Left lung (tissue), 10 donors: Measurements from ENCODE around the gene C5orf34. TPM values are rescaled to one million over a fixed set of nuclear protein-coding genes. Genes with fewer than 3 reads are reported as not detected.
"Not testable (repeated sequence)": the region's sequence is repeated elsewhere in the genome, so short reads cannot be mapped to it uniquely, and the experiment has no call there.

ENCODE experiments used
- ATAC-seq: fragments of 200-7000 bp; cut with Tn5 transposase; one replicate; pipeline ENCODE4 v1.9.1; 2020; ENCODE audit warnings: moderate library complexity
- DNase-seq, 4 donors: peaks; one replicate each; pipeline ENCODE4 v3.0.0-alpha.2; 2013 to 2020
- H3K27ac ChIP-seq, 2 donors: fragments of 200-600 bp; sonication (generic) in 1 of 2; one replicate each; pipeline versions ENCODE4 v1.5.0 to v1.8.0; 2020 to 2021
- H3K27me3 ChIP-seq, 2 donors: fragments of 200-600 bp; sonication (generic) in 1 of 2; one replicate each; pipeline versions ENCODE4 v1.5.0 to v1.8.0; 2020 to 2021
- H3K36me3 ChIP-seq, 2 donors: fragments of 200-600 bp; sonication (generic) in 1 of 2; one replicate each; pipeline versions ENCODE4 v1.5.0 to v1.8.0; 2020 to 2021
- H3K4me1 ChIP-seq, 2 donors: fragments of 200-600 bp; one replicate each; pipeline ENCODE4 v1.8.0; 2021
- H3K4me3 ChIP-seq, 2 donors: fragments of 200-600 bp; sonication (generic) in 1 of 2; one replicate each; pipeline versions ENCODE4 v1.5.0 to v1.8.0; 2020 to 2021; ENCODE audit warnings: mild to moderate bottlenecking in 1 of 2
- H3K9me3 ChIP-seq, 2 donors: fragments of 200-600 bp; sonication (generic) in 1 of 2; one replicate each; pipeline versions ENCODE4 v1.5.0 to v1.8.0; 2020 to 2021
- intact Hi-C, 2 donors: fragments of 100-400 bp; cut with DNase I; formaldehyde crosslinking; loops; one replicate each; pipeline versions ENCODE4 v1.11.2 to v1.14.2; 2022
- polyA plus RNA-seq, 6 donors: library from polyadenylated mRNA; unstranded; fragments of 120-200 nt; gene quantifications; one replicate each; pipeline ENCODE4 v1.2.1, GENCODE V29; 2013; ENCODE audit not compliant: insufficient read length in 6 of 6
- total RNA-seq, 2 donors: library from RNA; stranded (reverse); fragmentation: NEBNext Ultra II Directional; extraction: Animal tissue kit (Norgen Biotek cat#: 25700); gene quantifications; one replicate each; pipeline ENCODE4 v1.2.1, GENCODE V29; 2021
- TF ChIP-seq, protein P1 (sequence below), 2 donors: fragments of 200-600 bp; sonication (generic) in 1 of 2; IDR thresholded peaks; one replicate each; pipeline versions ENCODE4 v1.5.0 to v1.8.0; 2021; ENCODE audit warnings: antibody characterized with exemption in 2 of 2
- donor health status: DM: no; HTN: yes; CAD: no.
- donor health status: DM: no; HTN: no; CAD: no.

The C5orf34 gene
- total and polyA plus RNA-seq, 8 donors, result 1.8 to 9.7 (median 6.8) TPM

DNA sequence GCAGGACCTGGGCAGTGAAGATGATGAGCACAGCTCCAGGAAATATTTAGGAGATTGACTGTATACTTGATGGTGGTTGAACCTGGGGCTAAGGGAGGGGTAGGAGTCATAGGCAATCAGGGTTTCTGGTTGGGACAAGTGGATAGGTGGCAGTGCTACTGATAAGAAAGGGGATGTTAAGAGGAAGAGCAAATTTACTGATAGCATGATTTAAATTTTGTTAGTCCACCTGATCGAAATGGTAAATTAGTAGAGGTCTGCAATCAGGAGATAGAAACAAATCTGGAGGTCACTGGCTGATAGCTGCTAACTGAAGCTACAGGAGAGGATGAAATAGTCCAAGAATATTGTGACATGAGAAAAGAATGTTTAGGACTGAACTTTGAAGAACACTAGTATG is 5.7 kb upstream of the C5orf34 start:
- Histone ChIP-seq H3K27ac (no peak overlapping the region), H3K36me3 (peaks cover 0 to 22% of the 10 kb centered on the region in 2 donors), H3K4me3 (no peak overlapping the region), H3K9me3 (no peaks in the 10 kb centered on the region), H3K4me1 (peaks cover 2 to 3% of the 10 kb centered on the region in 2 donors), H3K27me3 (no peaks in the 10 kb centered on the region)
- ATAC-seq, result no peak
- DNase-seq, result no peak
- intact Hi-C loops, result no loop called here
- TF ChIP-seq, protein P1, sequence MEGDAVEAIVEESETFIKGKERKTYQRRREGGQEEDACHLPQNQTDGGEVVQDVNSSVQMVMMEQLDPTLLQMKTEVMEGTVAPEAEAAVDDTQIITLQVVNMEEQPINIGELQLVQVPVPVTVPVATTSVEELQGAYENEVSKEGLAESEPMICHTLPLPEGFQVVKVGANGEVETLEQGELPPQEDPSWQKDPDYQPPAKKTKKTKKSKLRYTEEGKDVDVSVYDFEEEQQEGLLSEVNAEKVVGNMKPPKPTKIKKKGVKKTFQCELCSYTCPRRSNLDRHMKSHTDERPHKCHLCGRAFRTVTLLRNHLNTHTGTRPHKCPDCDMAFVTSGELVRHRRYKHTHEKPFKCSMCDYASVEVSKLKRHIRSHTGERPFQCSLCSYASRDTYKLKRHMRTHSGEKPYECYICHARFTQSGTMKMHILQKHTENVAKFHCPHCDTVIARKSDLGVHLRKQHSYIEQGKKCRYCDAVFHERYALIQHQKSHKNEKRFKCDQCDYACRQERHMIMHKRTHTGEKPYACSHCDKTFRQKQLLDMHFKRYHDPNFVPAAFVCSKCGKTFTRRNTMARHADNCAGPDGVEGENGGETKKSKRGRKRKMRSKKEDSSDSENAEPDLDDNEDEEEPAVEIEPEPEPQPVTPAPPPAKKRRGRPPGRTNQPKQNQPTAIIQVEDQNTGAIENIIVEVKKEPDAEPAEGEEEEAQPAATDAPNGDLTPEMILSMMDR (IDR thresholded peaks at IDR 0.05), result no peak

DNA sequence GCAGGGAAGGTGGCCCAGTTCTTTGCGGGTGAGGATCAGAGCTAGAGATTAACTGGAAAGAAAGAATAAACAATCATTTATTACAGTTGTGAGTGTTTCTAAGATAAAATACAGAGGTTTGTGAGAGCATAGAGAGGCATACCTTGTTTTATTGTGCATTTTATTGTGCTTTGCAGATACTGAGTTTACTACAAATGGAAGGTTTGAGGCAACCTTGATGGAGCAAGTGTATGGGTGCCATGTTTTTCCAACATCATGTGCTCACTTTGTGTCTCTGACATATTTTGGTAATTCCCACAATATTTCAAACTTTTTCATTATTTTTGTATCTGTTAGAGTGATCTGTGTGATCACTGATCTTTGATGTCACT is 715 bp upstream of the C5orf34 start:
- Histone ChIP-seq H3K36me3 (no peaks in the 10 kb centered on the region), H3K27ac (peak overlapping the region; percentile 83 to 91), H3K27me3 (no peaks in the 10 kb centered on the region), H3K4me3 (peak overlapping the region; percentile 53 to 58), H3K4me1 (peaks cover 11 to 18% of the 10 kb centered on the region in 2 donors), H3K9me3 (no peaks in the 10 kb centered on the region)
- ATAC-seq, result no peak
- intact Hi-C loops, result no loop called here
- no peak for DNase-seq
- TF ChIP-seq, protein P1 (IDR thresholded peaks at IDR 0.05), result no peak

DNA sequence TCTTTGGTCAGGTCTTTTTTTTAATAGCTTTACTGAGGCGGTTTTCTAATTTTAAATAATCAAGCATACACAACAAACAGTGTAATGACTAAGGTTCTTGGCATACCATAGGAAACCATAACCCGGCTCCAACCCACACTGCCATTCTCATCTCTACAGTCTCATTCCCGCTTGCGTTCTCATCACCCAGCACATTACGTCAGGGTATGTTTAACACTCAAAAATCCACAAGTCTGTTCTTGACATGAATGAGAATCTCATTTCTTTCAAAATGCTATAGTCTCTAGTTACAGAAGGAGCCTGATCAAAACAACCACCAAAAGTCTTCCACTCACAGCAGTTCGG is 505 bp downstream of the C5orf34 start:
- intact Hi-C loops, result no loop called here
- TF ChIP-seq, protein P1 (IDR thresholded peaks at IDR 0.05), result no peak
- peak overlapping the region; percentile 53 to 58 for H3K4me3 ChIP-seq
- peak overlapping the region; percentile 83 to 91 for H3K27ac ChIP-seq
- H3K36me3 ChIP-seq, result no peaks in the 10 kb centered on the region
- H3K4me1 ChIP-seq, result peaks cover 11 to 18% of the 10 kb centered on the region in 2 donors
- no peak for DNase-seq
- H3K27me3 ChIP-seq, result no peaks in the 10 kb centered on the region
- peak; percentile 42 for ATAC-seq
- no peaks in the 10 kb centered on the region for H3K9me3 ChIP-seq

DNA sequence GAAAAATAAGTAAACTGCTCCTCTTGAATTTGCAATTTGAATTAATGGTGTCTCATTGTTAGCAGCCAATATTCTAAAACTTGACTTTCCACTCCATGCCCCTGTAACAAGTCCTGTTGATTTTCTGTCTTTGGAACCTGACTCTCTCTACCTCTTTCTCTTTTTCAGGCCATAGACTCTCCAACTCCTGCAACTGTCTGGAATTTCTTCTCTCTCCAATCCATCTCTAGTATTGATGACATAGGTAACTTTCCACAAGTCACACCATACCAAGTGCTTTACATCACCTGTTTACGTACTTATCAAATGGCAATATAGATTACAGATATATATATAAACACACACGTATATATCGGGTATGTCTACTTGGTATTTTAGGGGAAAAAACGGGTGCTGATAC is 923 bp downstream of the C5orf34 start:
- DNase-seq, result no peak
- TF ChIP-seq, protein P1 (IDR thresholded peaks at IDR 0.05), result no peak
- H3K27me3 ChIP-seq, result no peaks in the 10 kb centered on the region
- H3K4me1 ChIP-seq, result peaks cover 11 to 18% of the 10 kb centered on the region in 2 donors
- intact Hi-C loops, result no loop called here
- H3K9me3 ChIP-seq, result no peaks in the 10 kb centered on the region
- no peaks in the 10 kb centered on the region for H3K36me3 ChIP-seq
- no peak for ATAC-seq
- peak overlapping the region; percentile 53 to 58 for H3K4me3 ChIP-seq
- peak overlapping the region in 1 of 2 donors; percentile 91 for H3K27ac ChIP-seq

DNA sequence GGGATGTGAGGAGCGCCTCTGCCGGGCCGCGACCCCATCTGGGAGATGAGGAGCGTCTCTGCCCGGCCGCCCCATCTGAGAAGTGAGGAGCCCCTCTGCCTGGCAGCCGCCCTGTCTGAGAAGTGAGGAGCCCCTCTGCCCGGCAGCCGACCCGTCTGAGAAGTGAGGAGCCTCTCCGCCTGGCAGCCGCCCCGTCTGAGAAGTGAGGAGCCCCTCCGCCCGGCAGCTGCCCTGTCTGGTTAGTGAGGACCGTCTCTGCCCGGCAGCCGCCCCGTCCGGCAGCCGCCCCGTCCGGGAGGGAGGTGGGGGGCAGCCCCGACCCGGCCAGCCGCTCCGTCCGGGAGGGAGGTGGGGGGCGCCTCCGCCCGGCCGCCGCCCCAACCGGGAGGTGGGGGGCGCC is 3.9 kb downstream of the C5orf34 start:
- ATAC-seq, H3K27me3 ChIP-seq, H3K27ac ChIP-seq, H3K4me3 ChIP-seq, H3K36me3 ChIP-seq, H3K9me3 ChIP-seq, intact Hi-C loops: not testable (repeated sequence)
- H3K4me1 ChIP-seq, result peaks cover 11 to 18% of the 10 kb centered on the region in 2 donors
- DNase-seq, result peak in 1 of 4 donors; percentile 57

DNA sequence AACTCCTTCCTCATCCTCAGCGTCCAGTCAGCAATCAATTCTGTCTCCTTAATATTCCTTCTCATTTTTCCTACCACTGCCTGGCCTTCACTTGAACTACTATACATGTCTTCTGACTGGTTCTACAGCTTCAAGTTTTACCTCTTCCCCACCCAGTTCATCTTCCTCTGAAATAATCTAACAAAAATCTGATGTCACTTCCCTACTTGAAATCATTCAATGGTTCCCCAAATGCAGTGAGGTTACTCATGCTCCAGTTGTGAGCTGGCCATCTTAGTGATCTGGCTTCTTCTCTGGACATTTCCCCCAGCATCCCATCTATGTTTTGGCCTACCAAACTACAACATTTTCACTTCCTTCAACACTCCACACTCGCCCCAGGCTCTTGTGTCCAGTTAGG is 16.4 kb downstream of the C5orf34 start:
- no peaks in the 10 kb centered on the region for H3K4me1 ChIP-seq
- H3K9me3 ChIP-seq, result no peaks in the 10 kb centered on the region
- intact Hi-C loops, result no loop called here
- TF ChIP-seq, protein P1 (IDR thresholded peaks at IDR 0.05), result no peak
- H3K4me3 ChIP-seq, result no peak overlapping the region
- no peak for DNase-seq
- H3K27me3 ChIP-seq, result no peaks in the 10 kb centered on the region
- H3K27ac ChIP-seq, result no peak overlapping the region
- no peaks in the 10 kb centered on the region for H3K36me3 ChIP-seq
- no peak for ATAC-seq
